PC-9 (cell line): ENCODE data around the gene CSGALNACT2. TPM values are rescaled to one million over a fixed set of nuclear protein-coding genes. Genes with fewer than 3 reads are reported as not detected.

Experiments
- BruUV-seq: library from RNA; stranded (reverse); fragments of 400-500 nt; replicated peaks from 2 replicates; lab custom pipeline; 2021; lab: Mats Ljungman, UMichigan
- CTCF ChIA-PET: fragments of 300-600 bp; sonication (Branson Sonifier 250); formaldehyde crosslinking; loops from one replicate; lab custom pipeline; 2022; ENCODE audit warnings: antibody characterized with exemption; lab: Charles Lee
- POLR2A ChIA-PET: fragments of 300-600 bp; sonication (Branson Sonifier 250); formaldehyde crosslinking; loops from one replicate; lab custom pipeline; 2022; ENCODE audit warnings: antibody characterized with exemption; ENCODE audit not compliant: unreplicated experiment; lab: Charles Lee
- DNase-seq, 2 experiments: peaks; one replicate each; pipeline versions ENCODE4 v3.0.0 to v3.0.0-alpha.2; 2015 to 2022; ENCODE audit warnings: mixed read lengths in 1 of 2
- H2AFZ ChIP-seq: fragments of 200-600 bp; sonication (generic); 2 replicates; pipeline ENCODE4 v1.8.1; 2017; ENCODE audit warnings: antibody characterized with exemption
- H3F3A ChIP-seq: fragments of 200-600 bp; sonication (generic); 2 replicates; pipeline ENCODE4 v1.8.1; 2017; ENCODE audit warnings: antibody characterized with exemption, mild to moderate bottlenecking, low read depth; ENCODE audit not compliant: insufficient read depth
- H3K27ac ChIP-seq: fragments of 200-600 bp; sonication (generic); 2 replicates; pipeline ENCODE4 v1.6.1; 2016; ENCODE audit warnings: mixed run types
- H3K27me3 ChIP-seq: fragments of 200-600 bp; sonication (generic); 2 replicates; pipeline ENCODE4 v1.6.1; 2016; ENCODE audit warnings: low read depth, mixed run types; ENCODE audit not compliant: insufficient read depth
- H3K36me3 ChIP-seq: fragments of 200-600 bp; sonication (generic); 2 replicates; pipeline ENCODE4 v1.6.1; 2016; ENCODE audit warnings: low read depth, mixed run types
- H3K4me1 ChIP-seq: fragments of 200-600 bp; sonication (generic); replicated peaks from 2 replicates; pipeline ENCODE4 v1.6.1; 2016; ENCODE audit warnings: mixed run types; ENCODE audit not compliant: insufficient read depth
- H3K4me2 ChIP-seq: fragments of 200-600 bp; sonication (generic); 2 replicates; pipeline ENCODE4 v1.6.1; 2017; ENCODE audit warnings: mixed run types
- H3K4me3 ChIP-seq: fragments of 200-600 bp; sonication (generic); 2 replicates; pipeline ENCODE4 v1.6.1; 2016; ENCODE audit warnings: mixed run types
- H3K79me2 ChIP-seq: fragments of 200-600 bp; sonication (generic); 2 replicates; pipeline ENCODE4 v1.6.1; 2017; ENCODE audit warnings: low read depth, mixed run types
- H3K9me2 ChIP-seq: fragments of 200-600 bp; sonication (generic); 2 replicates; pipeline ENCODE4 v1.8.1; 2017; ENCODE audit warnings: mild to moderate bottlenecking; ENCODE audit not compliant: insufficient read depth
- H3K9me3 ChIP-seq: fragments of 200-600 bp; sonication (generic); 2 replicates; pipeline ENCODE4 v1.8.1; 2016; ENCODE audit warnings: low read depth; ENCODE audit not compliant: insufficient read depth
- H4K20me1 ChIP-seq: fragments of 200-600 bp; sonication (generic); 2 replicates; pipeline ENCODE4 v1.8.1; 2017; ENCODE audit not compliant: insufficient read depth
- EZH2 ChIP-seq: fragments of 200-600 bp; sonication (generic); IDR thresholded peaks from 2 replicates; pipeline ENCODE4 v1.8.0; 2017; ENCODE audit warnings: antibody characterized with exemption, low read depth
- intact Hi-C: fragments of 100-400 bp; cut with micrococcal nuclease; formaldehyde crosslinking; loops from one replicate; pipeline ENCODE4 v1.10.0; 2022; ENCODE audit not compliant: unreplicated experiment
- total RNA-seq: library from RNA; stranded (reverse); gene quantifications from 2 replicates; pipeline ENCODE4 v1.2.3, GENCODE V29; 2021
- TF ChIP-seq, protein P1 (sequence below): fragments of 200-600 bp; sonication (generic); conservative IDR thresholded peaks from 2 replicates; pipeline ENCODE4 v1.6.1; 2017; ENCODE audit warnings: mixed run types, antibody characterized with exemption, mild to moderate bottlenecking, moderate library complexity

Gene CSGALNACT2
- total RNA-seq, 1 experiment from 2014 or later, result 7.2 TPM

DNA sequence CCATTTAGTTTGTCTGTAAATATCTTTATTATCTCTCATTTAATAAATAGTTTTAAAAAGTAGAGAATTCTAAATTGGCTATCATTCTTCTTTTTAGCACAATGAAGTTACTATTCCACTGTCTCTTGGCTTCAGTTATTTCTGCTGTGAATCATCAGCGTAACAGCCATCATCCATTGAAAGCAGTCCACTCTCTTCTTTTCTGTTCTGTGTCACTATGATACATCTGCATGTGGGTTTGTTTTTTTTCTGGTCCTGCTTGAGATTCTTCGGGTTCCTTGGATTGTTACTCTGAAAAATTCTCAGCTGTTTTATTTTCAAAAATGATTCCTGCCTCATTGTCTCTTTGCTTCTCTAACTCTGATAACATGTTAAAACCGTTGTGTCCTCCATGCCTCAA is 52.5 kb downstream of the CSGALNACT2 start:
- H2AFZ ChIP-seq, result no peak overlapping the region
- ChIA-PET CTCF (no interaction called here), POLR2A (no interaction called here)
- TF ChIP-seq EZH2, result no peak
- TF ChIP-seq, protein P1, sequence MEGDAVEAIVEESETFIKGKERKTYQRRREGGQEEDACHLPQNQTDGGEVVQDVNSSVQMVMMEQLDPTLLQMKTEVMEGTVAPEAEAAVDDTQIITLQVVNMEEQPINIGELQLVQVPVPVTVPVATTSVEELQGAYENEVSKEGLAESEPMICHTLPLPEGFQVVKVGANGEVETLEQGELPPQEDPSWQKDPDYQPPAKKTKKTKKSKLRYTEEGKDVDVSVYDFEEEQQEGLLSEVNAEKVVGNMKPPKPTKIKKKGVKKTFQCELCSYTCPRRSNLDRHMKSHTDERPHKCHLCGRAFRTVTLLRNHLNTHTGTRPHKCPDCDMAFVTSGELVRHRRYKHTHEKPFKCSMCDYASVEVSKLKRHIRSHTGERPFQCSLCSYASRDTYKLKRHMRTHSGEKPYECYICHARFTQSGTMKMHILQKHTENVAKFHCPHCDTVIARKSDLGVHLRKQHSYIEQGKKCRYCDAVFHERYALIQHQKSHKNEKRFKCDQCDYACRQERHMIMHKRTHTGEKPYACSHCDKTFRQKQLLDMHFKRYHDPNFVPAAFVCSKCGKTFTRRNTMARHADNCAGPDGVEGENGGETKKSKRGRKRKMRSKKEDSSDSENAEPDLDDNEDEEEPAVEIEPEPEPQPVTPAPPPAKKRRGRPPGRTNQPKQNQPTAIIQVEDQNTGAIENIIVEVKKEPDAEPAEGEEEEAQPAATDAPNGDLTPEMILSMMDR, result no peak
- H3K9me3 ChIP-seq, result no peaks in the 10 kb centered on the region
- no peaks in the 10 kb centered on the region for H3F3A ChIP-seq
- no peak overlapping the region for H3K4me2 ChIP-seq
- no peaks in the 10 kb centered on the region for H3K79me2 ChIP-seq
- DNase-seq, result no peak
- intact Hi-C loops, result no loop called here
- no peaks in the 10 kb centered on the region for H3K36me3 ChIP-seq
- no TSS peak for BruUV-seq
- H3K4me3 ChIP-seq, result no peak overlapping the region
- H3K4me1 ChIP-seq, result no peaks in the 10 kb centered on the region
- peaks cover 2% of the 10 kb centered on the region; the same call in 1 of the 2 replicates for H4K20me1 ChIP-seq
- no peaks in the 10 kb centered on the region for H3K27me3 ChIP-seq
- no peaks in the 10 kb centered on the region for H3K9me2 ChIP-seq
- no peak overlapping the region for H3K27ac ChIP-seq

DNA sequence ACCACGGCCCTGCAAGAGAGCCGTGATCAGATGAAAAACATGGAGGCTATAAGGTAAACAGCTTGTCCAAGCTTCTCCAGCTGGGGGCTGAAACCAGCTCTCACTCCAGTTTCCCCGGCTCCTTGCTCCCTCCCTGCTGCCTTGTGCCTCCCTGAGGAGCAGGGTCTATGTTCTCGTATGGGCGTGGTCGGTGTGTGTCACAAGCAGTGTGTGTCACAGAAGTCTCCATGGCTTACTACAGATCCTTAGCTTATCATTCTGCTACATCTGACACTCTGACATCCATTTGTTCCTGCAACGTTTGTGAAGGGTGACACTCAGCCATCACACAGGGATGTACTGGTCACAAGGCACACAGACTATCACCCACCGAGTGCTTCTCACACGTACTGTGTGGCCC is 54.6 kb downstream of the CSGALNACT2 start:
- BruUV-seq, result no TSS peak
- ChIA-PET POLR2A (no interaction called here), CTCF (no interaction called here)
- no peaks in the 10 kb centered on the region for H3F3A ChIP-seq
- H3K36me3 ChIP-seq, result no peaks in the 10 kb centered on the region
- intact Hi-C loops, result no loop called here
- H3K79me2 ChIP-seq, result no peaks in the 10 kb centered on the region
- no peak overlapping the region for H3K4me2 ChIP-seq
- DNase-seq, result no peak
- H3K4me1 ChIP-seq, result no peaks in the 10 kb centered on the region
- H2AFZ ChIP-seq, result no peak overlapping the region
- no peak overlapping the region for H3K27ac ChIP-seq
- H3K27me3 ChIP-seq, result no peaks in the 10 kb centered on the region
- no peaks in the 10 kb centered on the region for H3K9me3 ChIP-seq
- no peaks in the 10 kb centered on the region for H3K9me2 ChIP-seq
- H4K20me1 ChIP-seq, result peaks cover 2% of the 10 kb centered on the region; the same call in 1 of the 2 replicates
- H3K4me3 ChIP-seq, result no peak overlapping the region
- TF ChIP-seq EZH2, result no peak
- TF ChIP-seq, protein P1, result no peak

DNA sequence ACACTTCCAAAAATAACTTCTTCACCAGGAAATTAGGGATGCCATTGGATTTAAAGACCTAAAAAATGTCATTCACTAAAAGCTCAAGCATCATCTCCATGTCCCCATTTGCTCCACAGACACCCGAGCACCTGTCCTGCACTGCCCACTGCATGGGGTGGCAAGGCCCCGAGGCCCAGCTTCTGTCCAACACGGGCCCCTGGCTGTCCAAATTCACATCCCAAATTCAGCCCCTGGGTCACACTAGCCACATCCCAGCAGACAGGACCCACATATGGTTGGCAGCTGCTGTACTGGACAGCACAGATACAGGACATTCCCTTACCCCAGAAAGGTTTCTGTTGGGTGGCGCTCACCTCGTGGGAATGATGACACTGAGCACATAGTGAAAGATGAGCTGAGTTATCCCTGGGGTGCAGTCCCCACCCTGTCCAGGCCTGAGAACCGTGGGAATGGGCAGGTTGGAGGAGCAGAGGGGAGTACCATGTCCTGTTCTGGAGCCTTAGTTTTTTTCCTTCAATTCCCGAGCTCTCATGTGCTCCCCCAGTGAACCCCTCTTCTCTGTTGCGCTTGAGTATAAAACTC is 55.3 kb downstream of the CSGALNACT2 start:
- no peak overlapping the region for H3K4me3 ChIP-seq
- H4K20me1 ChIP-seq, result peaks cover under 1% of the 10 kb centered on the region; the same call in 1 of the 2 replicates
- H3K79me2 ChIP-seq, result no peaks in the 10 kb centered on the region
- BruUV-seq, result no TSS peak
- H2AFZ ChIP-seq, result no peak overlapping the region
- no peak overlapping the region for H3K27ac ChIP-seq
- no peaks in the 10 kb centered on the region for H3K9me3 ChIP-seq
- TF ChIP-seq EZH2, result no peak
- TF ChIP-seq, protein P1, result no peak
- intact Hi-C loops, result no loop called here
- no peaks in the 10 kb centered on the region for H3K27me3 ChIP-seq
- no peak for DNase-seq
- ChIA-PET CTCF (no interaction called here), POLR2A (no interaction called here)
- H3K36me3 ChIP-seq, result no peaks in the 10 kb centered on the region
- H3K4me1 ChIP-seq, result peaks cover 4% of the 10 kb centered on the region; the same call in 1 of the 2 replicates
- no peak overlapping the region for H3K4me2 ChIP-seq
- H3F3A ChIP-seq, result no peaks in the 10 kb centered on the region
- H3K9me2 ChIP-seq, result no peaks in the 10 kb centered on the region
